Adrenal gland (tissue), 5 donors: ENCODE results near the gene CORO2A.

Source experiments
- POLR2A ChIP-seq, 2 donors: fragments of 450-650 bp; IDR thresholded peaks; one replicate each; pipeline ENCODE4 v1.6.1; 2017; ENCODE audit warnings: antibody characterized with exemption in 2 of 2, mild to moderate bottlenecking in 2 of 2, moderate library complexity in 1 of 2
- TF ChIP-seq, protein P1 (sequence below), 6 experiments: fragments of 450-650 bp in 4 of 6; fragments of 200-600 bp in 2 of 6; sonication (generic) in 1 of 6; IDR thresholded peaks; 1 replicate in 5 of 6; 2 replicates in 1 of 6; pipeline versions ENCODE4 v1.5.1 to v1.8.0; 2016 to 2021; ENCODE audit warnings: antibody characterized with exemption in 6 of 6, mild to moderate bottlenecking in 2 of 6, moderate library complexity in 1 of 6
- donor health status: DM: no; HTN: no; CAD: no.

DNA sequence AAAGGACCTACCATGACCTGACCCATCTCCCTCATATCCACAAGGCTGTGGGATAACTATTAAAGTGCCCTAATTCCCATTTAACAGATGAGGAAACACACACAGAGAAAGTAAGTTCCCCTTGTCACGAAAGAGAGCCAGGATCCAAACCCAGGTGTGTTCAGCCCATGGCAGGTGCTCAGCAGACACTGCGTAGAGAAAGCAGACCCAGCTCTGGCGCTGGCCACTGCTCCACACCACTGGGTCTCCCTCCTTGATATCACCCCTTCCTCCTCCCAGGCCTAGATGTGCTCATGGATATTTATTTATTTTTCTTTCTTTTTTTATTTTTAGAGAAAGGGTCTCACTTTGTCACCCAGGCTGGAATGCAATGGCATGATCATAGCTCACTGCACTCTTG, 24.0 kb upstream of the CORO2A start:
- TF ChIP-seq, protein P1, sequence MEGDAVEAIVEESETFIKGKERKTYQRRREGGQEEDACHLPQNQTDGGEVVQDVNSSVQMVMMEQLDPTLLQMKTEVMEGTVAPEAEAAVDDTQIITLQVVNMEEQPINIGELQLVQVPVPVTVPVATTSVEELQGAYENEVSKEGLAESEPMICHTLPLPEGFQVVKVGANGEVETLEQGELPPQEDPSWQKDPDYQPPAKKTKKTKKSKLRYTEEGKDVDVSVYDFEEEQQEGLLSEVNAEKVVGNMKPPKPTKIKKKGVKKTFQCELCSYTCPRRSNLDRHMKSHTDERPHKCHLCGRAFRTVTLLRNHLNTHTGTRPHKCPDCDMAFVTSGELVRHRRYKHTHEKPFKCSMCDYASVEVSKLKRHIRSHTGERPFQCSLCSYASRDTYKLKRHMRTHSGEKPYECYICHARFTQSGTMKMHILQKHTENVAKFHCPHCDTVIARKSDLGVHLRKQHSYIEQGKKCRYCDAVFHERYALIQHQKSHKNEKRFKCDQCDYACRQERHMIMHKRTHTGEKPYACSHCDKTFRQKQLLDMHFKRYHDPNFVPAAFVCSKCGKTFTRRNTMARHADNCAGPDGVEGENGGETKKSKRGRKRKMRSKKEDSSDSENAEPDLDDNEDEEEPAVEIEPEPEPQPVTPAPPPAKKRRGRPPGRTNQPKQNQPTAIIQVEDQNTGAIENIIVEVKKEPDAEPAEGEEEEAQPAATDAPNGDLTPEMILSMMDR (IDR thresholded peaks at IDR 0.05): no peak
- TF ChIP-seq POLR2A (IDR thresholded peaks at IDR 0.05): no peak
